Small intestine (tissue), 7 donors: Measurements from ENCODE around the gene KRTAP19-3. TPM values are rescaled to one million over a fixed set of nuclear protein-coding genes. Genes with fewer than 3 reads are reported as not detected.

Source experiments
- DNase-seq, 2 donors: peaks; one replicate each; pipeline versions ENCODE4 v3.0.0 to v3.0.0-alpha.2; 2013
- FAIRE-seq: peaks from 2 replicates; lab custom pipeline; 2012; peaks lifted over from hg19 to GRCh38; lab: Jason Lieb, UNC
- H3K27ac ChIP-seq, 3 donors: one replicate each; pipeline ENCODE4 v1.5.1; 2013; ENCODE audit warnings: low read length in 2 of 3, mild to moderate bottlenecking in 2 of 3, control low read depth in 1 of 3, inconsistent platforms in 1 of 3, low read depth in 1 of 3, moderate library complexity in 1 of 3
- H3K27me3 ChIP-seq, 3 donors: one replicate each; pipeline ENCODE4 v1.6.1; 2013; ENCODE audit warnings: low read length in 3 of 3, inconsistent platforms in 1 of 3; ENCODE audit not compliant: control insufficient read depth in 3 of 3, insufficient read depth in 3 of 3
- H3K36me3 ChIP-seq, 3 donors: one replicate each; pipeline ENCODE4 v1.6.1; 2013; ENCODE audit warnings: low read length in 3 of 3, inconsistent platforms in 1 of 3, low read depth in 1 of 3, mild to moderate bottlenecking in 1 of 3, moderate library complexity in 1 of 3; ENCODE audit not compliant: control insufficient read depth in 3 of 3, insufficient read depth in 2 of 3
- H3K4me1 ChIP-seq, 3 donors: one replicate each; pipeline ENCODE4 v1.6.1; 2013; ENCODE audit warnings: low read length in 2 of 3, inconsistent platforms in 1 of 3, low read depth in 1 of 3, mild to moderate bottlenecking in 1 of 3, moderate library complexity in 1 of 3; ENCODE audit not compliant: control insufficient read depth in 3 of 3, insufficient read depth in 2 of 3
- H3K4me3 ChIP-seq, 3 donors: one replicate each; pipeline ENCODE4 v1.5.1; 2013; ENCODE audit warnings: low read length in 3 of 3, control low read depth in 1 of 3, inconsistent platforms in 1 of 3, low read depth in 1 of 3, mild to moderate bottlenecking in 1 of 3, moderate library complexity in 1 of 3
- H3K9me3 ChIP-seq, 2 donors: one replicate each; pipeline ENCODE4 v1.6.1; 2013; ENCODE audit warnings: low read depth in 1 of 2, low read length in 1 of 2; ENCODE audit not compliant: control insufficient read depth in 2 of 2, insufficient read depth in 1 of 2
- WGBS, 3 donors: extraction: QIAGEN DNeasy Blood & Tissue Kit; methylation state at CpG; one replicate each; pipeline ENCODE4 v1.1.7; 2013; 5-methylcytosine and 5-hydroxymethylcytosine counted together
- polyA plus RNA-seq, 4 donors: library from polyadenylated mRNA; stranded (reverse) in 3 of 4; unstranded in 1 of 4; fragments of 200-250 nt in 3 of 4; fragments of 120-200 nt in 1 of 4; gene quantifications; one replicate each; pipeline versions ENCODE4 v1.2.1 to v1.2.3, GENCODE V29; 2013
- donor health status: healthy with polysubstance abuse.
- donor health status: control.
- donor health status: control.
- donor health status: Bipolar disorder and iron deficiency.
- donor health status: healthy.

KRTAP19-3 gene
- polyA plus RNA-seq, 4 donors, result not detected

DNA sequence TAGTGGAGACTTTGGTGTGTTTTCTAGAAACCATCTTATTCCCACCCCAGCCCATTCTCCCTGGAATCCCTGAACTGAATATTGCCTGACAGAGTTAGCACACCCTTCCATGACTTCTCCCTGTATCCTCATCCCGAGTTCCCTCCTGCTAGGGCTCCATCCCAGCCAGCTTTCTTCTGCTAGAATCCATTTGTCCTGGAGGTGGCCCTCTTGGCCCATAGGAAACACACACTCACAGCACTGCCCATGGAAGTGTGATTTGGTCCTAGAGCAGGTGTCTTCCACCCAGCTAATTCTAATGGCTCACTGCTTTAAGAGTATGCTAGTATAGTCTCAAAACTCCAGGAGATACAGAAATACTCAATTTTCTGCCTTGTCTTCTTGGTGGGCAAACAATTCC lies 47.6 kb downstream of the KRTAP19-3 start:
- FAIRE-seq (no peak), DNase-seq (no peak)
- Histone ChIP-seq H3K9me3 (no peaks in the 10 kb centered on the region), H3K4me1 (no peaks in the 10 kb centered on the region), H3K36me3 (no peaks in the 10 kb centered on the region), H3K4me3 (no peak overlapping the region), H3K27ac (no peak overlapping the region), H3K27me3 (no peaks in the 10 kb centered on the region)
- WGBS, 3 donors, result 33 to 60% (median 36%) methylated on average over 1 of the region's 1 CpG

DNA sequence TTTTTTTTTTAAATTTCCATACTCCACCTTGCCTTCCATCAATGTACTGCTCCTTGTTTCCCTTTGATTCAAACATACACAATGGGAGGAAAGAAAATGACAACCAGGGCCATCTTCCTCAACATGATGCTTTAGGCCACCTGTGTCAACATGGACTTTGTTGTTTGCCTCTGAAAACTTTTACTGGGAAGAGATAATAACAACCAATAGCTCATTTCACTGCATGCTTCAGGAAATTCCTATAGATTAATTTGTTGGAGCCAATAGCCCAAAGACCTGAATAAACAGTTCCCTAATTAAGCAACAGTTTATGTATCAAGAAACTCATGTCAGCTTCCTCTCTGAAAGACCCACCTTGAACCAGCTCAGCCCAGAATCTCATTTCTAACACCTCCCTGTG lies 48.6 kb downstream of the KRTAP19-3 start:
- H3K27ac ChIP-seq, result no peak overlapping the region
- H3K36me3 ChIP-seq, result no peaks in the 10 kb centered on the region
- H3K27me3 ChIP-seq, result no peaks in the 10 kb centered on the region
- peak in 1 of 2 donors; percentile 10 for DNase-seq
- H3K9me3 ChIP-seq, result no peaks in the 10 kb centered on the region
- no peak for FAIRE-seq
- no peaks in the 10 kb centered on the region for H3K4me1 ChIP-seq
- H3K4me3 ChIP-seq, result no peak overlapping the region

Other genes with a start within 250 kb of the KRTAP19-3 start
- not detected for gene KRTAP24-1, start 209.1 kb downstream of the KRTAP19-3 start, polyA plus RNA-seq
- gene KRTAP25-1, start 202.5 kb downstream of the KRTAP19-3 start, polyA plus RNA-seq, result not detected
- gene KRTAP26-1, start 171.7 kb downstream of the KRTAP19-3 start, polyA plus RNA-seq, result not detected
- not detected for gene KRTAP27-1, start 154.3 kb downstream of the KRTAP19-3 start, polyA plus RNA-seq
- not detected for gene KRTAP23-1, start 143.4 kb downstream of the KRTAP19-3 start, polyA plus RNA-seq
- 1 to 10 TPM in 1 of 4 donors, not detected in 3; 2.0 TPM for gene KRTAP13-2, start 119.7 kb downstream of the KRTAP19-3 start, polyA plus RNA-seq
- gene KRTAP13-1, start 96.0 kb downstream of the KRTAP19-3 start, polyA plus RNA-seq, result not detected
- gene KRTAP13-3, start 66.1 kb downstream of the KRTAP19-3 start, polyA plus RNA-seq, result not detected
- not detected for gene KRTAP13-4, start 61.8 kb downstream of the KRTAP19-3 start, polyA plus RNA-seq
- not detected for gene KRTAP15-1, start 51.7 kb downstream of the KRTAP19-3 start, polyA plus RNA-seq
- not detected for gene KRTAP19-1, start 11.6 kb downstream of the KRTAP19-3 start, polyA plus RNA-seq
- not detected for gene KRTAP19-2, start 4.6 kb downstream of the KRTAP19-3 start, polyA plus RNA-seq
- not detected for gene KRTAP19-4, start 5.2 kb upstream of the KRTAP19-3 start, polyA plus RNA-seq
- gene KRTAP19-5, start 10.1 kb upstream of the KRTAP19-3 start, polyA plus RNA-seq, result not detected
- gene KRTAP19-6, start 49.9 kb upstream of the KRTAP19-3 start, polyA plus RNA-seq, result not detected
- not detected for gene KRTAP19-7, start 69.3 kb upstream of the KRTAP19-3 start, polyA plus RNA-seq
- gene KRTAP22-2, start 98.4 kb upstream of the KRTAP19-3 start, polyA plus RNA-seq, result not detected
- not detected for gene KRTAP6-3, start 100.4 kb upstream of the KRTAP19-3 start, polyA plus RNA-seq
- not detected for gene KRTAP6-2, start 106.9 kb upstream of the KRTAP19-3 start, polyA plus RNA-seq
- not detected for gene KRTAP22-1, start 109.1 kb upstream of the KRTAP19-3 start, polyA plus RNA-seq
- not detected for gene KRTAP6-1, start 121.9 kb upstream of the KRTAP19-3 start, polyA plus RNA-seq
- not detected for gene KRTAP20-1, start 124.4 kb upstream of the KRTAP19-3 start, polyA plus RNA-seq
- not detected for gene KRTAP20-4, start 128.6 kb upstream of the KRTAP19-3 start, polyA plus RNA-seq
- gene KRTAP20-2, start 143.2 kb upstream of the KRTAP19-3 start, polyA plus RNA-seq, result not detected
- gene KRTAP20-3, start 150.9 kb upstream of the KRTAP19-3 start, polyA plus RNA-seq, result not detected
- not detected for gene KRTAP21-3, start 226.8 kb upstream of the KRTAP19-3 start, polyA plus RNA-seq